Measurements from ENCODE around the gene CAPN12. TPM values are rescaled to one million over a fixed set of nuclear protein-coding genes. Genes with fewer than 3 reads are reported as not detected.

Gene CAPN12
- total RNA-seq, 1 donor from 2014 or later = 0.20 TPM

Other genes with a start within 250 kb of the CAPN12 start
- 0.13 and 0.21 TPM in 2 replicates for gene MAP4K1, start 126.5 kb downstream of the CAPN12 start, total RNA-seq
- gene EIF3K, start 125.3 kb downstream of the CAPN12 start, total RNA-seq = 439 and 457 TPM in 2 replicates
- 287 and 407 TPM in 2 replicates for gene ACTN4, start 96.8 kb downstream of the CAPN12 start, total RNA-seq
- gene LGALS7, start 29.0 kb upstream of the CAPN12 start, total RNA-seq = not detected in 2 replicates
- not detected in 2 replicates for gene LGALS7B, start 44.7 kb upstream of the CAPN12 start, total RNA-seq
- gene LGALS4, start 68.5 kb upstream of the CAPN12 start, total RNA-seq = not detected in 2 replicates
- gene ECH1, start 87.3 kb upstream of the CAPN12 start, total RNA-seq = 29.5 and 47.7 TPM in 2 replicates
- 400 and 489 TPM in 2 replicates for gene HNRNPL, start 105.5 kb upstream of the CAPN12 start, total RNA-seq
- 8.8 and 11.7 TPM in 2 replicates for gene RINL, start 133.8 kb upstream of the CAPN12 start, total RNA-seq
- 47.3 and 48.8 TPM in 2 replicates for gene SIRT2, start 155.1 kb upstream of the CAPN12 start, total RNA-seq
- 15.1 and 23.6 TPM in 2 replicates for gene NFKBIB, start 155.5 kb upstream of the CAPN12 start, total RNA-seq
- gene CCER2, start 167.7 kb upstream of the CAPN12 start, total RNA-seq = not detected in 2 replicates
- gene SARS2, start 186.3 kb upstream of the CAPN12 start, total RNA-seq = 18.7 and 19.7 TPM in 2 replicates
- 46.3 and 59.3 TPM in 2 replicates for gene MRPS12, start 186.5 kb upstream of the CAPN12 start, total RNA-seq
- 24.2 and 25.9 TPM in 2 replicates for gene FBXO17, start 231.3 kb upstream of the CAPN12 start, total RNA-seq